CD14-positive monocyte (primary cell): ENCODE measurements around the gene ITPR3. TPM values are rescaled to one million over a fixed set of nuclear protein-coding genes. Genes with fewer than 3 reads are reported as not detected.

Experiments
- DNase-seq, 3 donors: peaks; one replicate each; pipeline ENCODE4 v3.0.0-alpha.2; 2011 to 2022
- H2AFZ ChIP-seq: 2 replicates; pipeline ENCODE4 v1.6.0; 2012; ENCODE audit warnings: mild to moderate bottlenecking, low read depth, low read length, inconsistent platforms; ENCODE audit not compliant: insufficient read depth, poor library complexity, severe bottlenecking
- H3K27ac ChIP-seq, 2 donors: 1 replicate in 1 of 2; 2 replicates in 1 of 2; pipeline ENCODE4 v1.5.1; 2012 to 2013; ENCODE audit warnings: low read length in 2 of 2, control low read depth in 1 of 2, inconsistent platforms in 1 of 2, low read depth in 1 of 2, mild to moderate bottlenecking in 1 of 2
- H3K27me3 ChIP-seq, 2 donors: one replicate each; pipeline versions ENCODE4 v1.6.0 to v1.6.1; 2011 to 2013; ENCODE audit warnings: low read length in 2 of 2; ENCODE audit not compliant: control insufficient read depth in 2 of 2, insufficient read depth in 2 of 2
- H3K36me3 ChIP-seq, 2 donors: replicated peaks in 1 of 2; 1 replicate in 1 of 2; 2 replicates in 1 of 2; pipeline versions ENCODE4 v1.5.1 to v1.6.1; 2012 to 2013; ENCODE audit warnings: low read length in 2 of 2, control low read depth in 1 of 2, inconsistent platforms in 1 of 2, mild to moderate bottlenecking in 1 of 2; ENCODE audit not compliant: insufficient read depth in 2 of 2, control insufficient read depth in 1 of 2
- H3K4me1 ChIP-seq, 2 donors: 1 replicate in 1 of 2; 2 replicates in 1 of 2; pipeline versions ENCODE4 v1.5.1 to v1.6.1; 2012 to 2013; ENCODE audit warnings: low read length in 2 of 2, control low read depth in 1 of 2, inconsistent platforms in 1 of 2, mild to moderate bottlenecking in 1 of 2, moderate library complexity in 1 of 2; ENCODE audit not compliant: insufficient read depth in 2 of 2, control insufficient read depth in 1 of 2
- H3K4me2 ChIP-seq: replicated peaks from 2 replicates; pipeline ENCODE3; 2012; ENCODE audit warnings: low read length, moderate library complexity, mild to moderate bottlenecking; ENCODE audit not compliant: poor library complexity, severe bottlenecking; ENCODE audit errors: extremely low read depth
- H3K4me3 ChIP-seq, 3 experiments: fragments of 200-600 bp in 1 of 3; sonication (generic) in 1 of 3; replicated peaks in 1 of 3; 1 replicate in 2 of 3; 2 replicates in 1 of 3; pipeline ENCODE4 v1.5.1; 2011 to 2013; ENCODE audit warnings: low read length in 3 of 3, mild to moderate bottlenecking in 3 of 3, control low read depth in 2 of 3, low read depth in 2 of 3, inconsistent platforms in 1 of 3, moderate library complexity in 1 of 3
- H3K79me2 ChIP-seq: 2 replicates; pipeline ENCODE4 v1.6.0; 2012; ENCODE audit warnings: mild to moderate bottlenecking, control low read depth, inconsistent platforms, low read length, moderate library complexity; ENCODE audit not compliant: insufficient read depth
- H3K9ac ChIP-seq: 2 replicates; pipeline ENCODE4 v1.6.0; 2017; ENCODE audit warnings: low read length, mild to moderate bottlenecking; ENCODE audit not compliant: insufficient read depth, poor library complexity, severe bottlenecking
- H3K9me3 ChIP-seq, 2 donors: replicated peaks in 1 of 2; 1 replicate in 1 of 2; 2 replicates in 1 of 2; pipeline versions ENCODE4 v1.5.1 to v1.6.1; 2012 to 2013; ENCODE audit warnings: low read length in 2 of 2, control low read depth in 1 of 2; ENCODE audit not compliant: control insufficient read depth in 1 of 2, insufficient read depth in 1 of 2
- H4K20me1 ChIP-seq: 2 replicates; pipeline ENCODE4 v1.6.0; 2012; ENCODE audit warnings: mild to moderate bottlenecking, low read length, control low read depth, moderate library complexity; ENCODE audit not compliant: insufficient read depth
- H3K27ac Mint-ChIP-seq, 7 donors: one replicate each; pipeline ENCODE4 v1.8.0; 2020; ENCODE audit warnings: mild to moderate bottlenecking in 7 of 7, mixed read lengths in 7 of 7, moderate library complexity in 6 of 7, inconsistent platforms in 2 of 7
- H3K27me3 Mint-ChIP-seq, 3 donors: one replicate each; pipeline ENCODE4 v1.8.0; 2021 to 2022; ENCODE audit warnings: low read depth in 3 of 3, mild to moderate bottlenecking in 3 of 3, mixed read lengths in 3 of 3, moderate library complexity in 3 of 3, inconsistent platforms in 1 of 3
- H3K36me3 Mint-ChIP-seq, 2 donors: one replicate each; pipeline ENCODE4 v1.8.0; 2020; ENCODE audit warnings: mixed read lengths in 2 of 2, inconsistent platforms in 1 of 2, mild to moderate bottlenecking in 1 of 2
- H3K4me1 Mint-ChIP-seq: one replicate; pipeline ENCODE4 v1.8.0; 2020; ENCODE audit warnings: mild to moderate bottlenecking, mixed read lengths
- H3K4me3 Mint-ChIP-seq, 2 donors: one replicate each; pipeline ENCODE4 v1.8.0; 2020; ENCODE audit warnings: mild to moderate bottlenecking in 2 of 2, mixed read lengths in 2 of 2, moderate library complexity in 1 of 2
- H3K9me3 Mint-ChIP-seq, 7 donors: one replicate each; pipeline ENCODE4 v1.8.0; 2020 to 2022; ENCODE audit warnings: mixed read lengths in 7 of 7, mild to moderate bottlenecking in 6 of 7, moderate library complexity in 6 of 7, inconsistent platforms in 2 of 7
- WGBS: methylation state at CpG from one replicate; pipeline ENCODE4 v1.1.5; 2013; ENCODE audit warnings: missing lambda C conversion rate; ENCODE audit not compliant: insufficient coverage; 5-methylcytosine and 5-hydroxymethylcytosine counted together
- intact Hi-C, 2 donors: fragments of 100-400 bp; cut with micrococcal nuclease; formaldehyde crosslinking; loops; one replicate each; pipeline versions ENCODE4 v1.15.0 to v1.15.1; 2023
- polyA plus RNA-seq, 3 donors: library from polyadenylated mRNA; depleted of rRNA in 1 of 3; unstranded in 2 of 3; stranded (reverse) in 1 of 3; fragments of 300-500 nt in 2 of 3; fragments of >200 nt in 1 of 3; fragmentation: Illumina TruSeq in 2 of 3; gene quantifications; 1 replicate in 2 of 3; 2 replicates in 1 of 3; pipeline ENCODE4 v1.2.3, GENCODE V29; 2012 to 2021
- TF ChIP-seq, protein P1 (sequence below): fragments of 200-600 bp; IDR thresholded peaks from one replicate; pipeline ENCODE4 v1.8.0; 2022; ENCODE audit warnings: antibody characterized with exemption, mild to moderate bottlenecking

ITPR3 gene
- polyA plus RNA-seq, 3 donors, result 1.8 TPM; not detected in 2

DNA sequence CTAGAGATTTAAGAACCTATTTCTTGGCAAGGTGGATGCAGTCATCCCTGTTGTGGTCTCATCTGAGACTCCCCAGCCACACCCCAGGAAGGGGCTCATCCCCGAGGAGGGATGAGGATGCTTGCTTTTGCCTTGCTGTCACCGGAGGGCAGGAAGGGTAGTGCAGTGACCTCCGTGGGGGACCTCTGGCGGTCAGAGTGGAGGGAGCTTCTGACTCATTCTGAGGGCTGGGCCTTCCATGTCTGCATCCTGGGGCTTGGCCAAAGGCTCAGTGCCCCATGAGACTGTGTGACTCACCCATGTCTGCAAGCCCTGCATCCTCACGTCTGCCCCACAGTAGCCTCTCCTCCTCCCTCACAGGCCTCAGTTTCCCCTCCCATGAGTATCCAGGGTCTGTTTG lies 51.7 kb downstream of the ITPR3 start:
- WGBS, result 73% methylated on average over 4 of the region's 5 CpGs
- Mint-ChIP-seq H3K4me1 (no peaks in the 10 kb centered on the region), H3K27me3 (peaks cover 0 to 4% (median 0%) of the 10 kb centered on the region in 3 donors), H3K9me3 (no peaks in the 10 kb centered on the region), H3K36me3 (peaks cover 6 to 33% of the 10 kb centered on the region in 2 donors), H3K4me3 (no peak overlapping the region), H3K27ac (no peak overlapping the region)
- H3K9ac ChIP-seq, result no peak overlapping the region
- no peaks in the 10 kb centered on the region for H3K4me1 ChIP-seq
- no peak overlapping the region for H3K27ac ChIP-seq
- no peaks in the 10 kb centered on the region for H3K27me3 ChIP-seq
- H3K79me2 ChIP-seq, result no peaks in the 10 kb centered on the region
- no peaks in the 10 kb centered on the region for H3K36me3 ChIP-seq
- peak; percentile 2 to 41 (median 11) for DNase-seq
- TF ChIP-seq, protein P1, sequence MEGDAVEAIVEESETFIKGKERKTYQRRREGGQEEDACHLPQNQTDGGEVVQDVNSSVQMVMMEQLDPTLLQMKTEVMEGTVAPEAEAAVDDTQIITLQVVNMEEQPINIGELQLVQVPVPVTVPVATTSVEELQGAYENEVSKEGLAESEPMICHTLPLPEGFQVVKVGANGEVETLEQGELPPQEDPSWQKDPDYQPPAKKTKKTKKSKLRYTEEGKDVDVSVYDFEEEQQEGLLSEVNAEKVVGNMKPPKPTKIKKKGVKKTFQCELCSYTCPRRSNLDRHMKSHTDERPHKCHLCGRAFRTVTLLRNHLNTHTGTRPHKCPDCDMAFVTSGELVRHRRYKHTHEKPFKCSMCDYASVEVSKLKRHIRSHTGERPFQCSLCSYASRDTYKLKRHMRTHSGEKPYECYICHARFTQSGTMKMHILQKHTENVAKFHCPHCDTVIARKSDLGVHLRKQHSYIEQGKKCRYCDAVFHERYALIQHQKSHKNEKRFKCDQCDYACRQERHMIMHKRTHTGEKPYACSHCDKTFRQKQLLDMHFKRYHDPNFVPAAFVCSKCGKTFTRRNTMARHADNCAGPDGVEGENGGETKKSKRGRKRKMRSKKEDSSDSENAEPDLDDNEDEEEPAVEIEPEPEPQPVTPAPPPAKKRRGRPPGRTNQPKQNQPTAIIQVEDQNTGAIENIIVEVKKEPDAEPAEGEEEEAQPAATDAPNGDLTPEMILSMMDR, result no peak
- no peak overlapping the region for H2AFZ ChIP-seq
- no peak overlapping the region for H3K4me3 ChIP-seq
- intact Hi-C loops, result no loop called here
- H3K4me2 ChIP-seq, result no peak overlapping the region
- no peaks in the 10 kb centered on the region for H3K9me3 ChIP-seq
- H4K20me1 ChIP-seq, result no peaks in the 10 kb centered on the region

GRCh38 chr6:33673851-33674250 lies 52.7 kb downstream of the ITPR3 start:
- H4K20me1 ChIP-seq, result no peaks in the 10 kb centered on the region
- no peak overlapping the region for H3K4me3 ChIP-seq
- no peak overlapping the region for H3K4me2 ChIP-seq
- Mint-ChIP-seq H3K9me3 (no peaks in the 10 kb centered on the region), H3K27me3 (peaks cover 0 to 4% (median 0%) of the 10 kb centered on the region in 3 donors), H3K27ac (no peak overlapping the region), H3K4me1 (no peaks in the 10 kb centered on the region), H3K36me3 (peaks cover 8 to 29% of the 10 kb centered on the region in 2 donors), H3K4me3 (no peak overlapping the region)
- DNase-seq, result no peak
- no peaks in the 10 kb centered on the region for H3K36me3 ChIP-seq
- H3K27me3 ChIP-seq, result no peaks in the 10 kb centered on the region
- WGBS, result 75% methylated on average over 1 of the region's 7 CpGs
- TF ChIP-seq, protein P1, result no peak
- H2AFZ ChIP-seq, result no peak overlapping the region
- H3K9me3 ChIP-seq, result no peaks in the 10 kb centered on the region
- intact Hi-C loops, result no loop called here
- H3K79me2 ChIP-seq, result no peaks in the 10 kb centered on the region
- H3K4me1 ChIP-seq, result no peaks in the 10 kb centered on the region
- H3K27ac ChIP-seq, result no peak overlapping the region
- no peak overlapping the region for H3K9ac ChIP-seq
